HepG2 (cell line): ENCODE results near the gene VANGL2.

Experiments
- POLR2AphosphoS5 ChIP-seq: IDR thresholded peaks from 2 replicates; pipeline ENCODE4 v1.6.1; 2012; ENCODE audit warnings: low read depth, low read length
- SMC3 ChIP-seq: IDR thresholded peaks from 2 replicates; pipeline ENCODE4 v1.6.1; 2011; ENCODE audit warnings: low read length, improper control_type of control experiment
- SP2 ChIP-seq: sonication (generic); formaldehyde crosslinking; IDR thresholded peaks from 2 replicates; pipeline ENCODE4 v1.5.1; 2020; ENCODE audit warnings: mild to moderate bottlenecking, missing genetic modification reagents
- TARDBP ChIP-seq: sonication (generic); formaldehyde crosslinking; IDR thresholded peaks from 2 replicates; pipeline ENCODE4 v1.8.0; 2022; ENCODE audit warnings: mild to moderate bottlenecking, missing genetic modification reagents
- USF2 ChIP-seq, 2 experiments: sonication (generic) in 1 of 2; formaldehyde crosslinking in 1 of 2; IDR thresholded peaks; 2 replicates each; pipeline versions ENCODE4 v1.5.1 to v1.6.1; 2011 to 2020; ENCODE audit warnings: borderline replicate concordance in 1 of 2, low read depth in 1 of 2, low read length in 1 of 2, mild to moderate bottlenecking in 1 of 2, missing genetic modification reagents in 1 of 2, moderate library complexity in 1 of 2
- YY1 ChIP-seq: IDR thresholded peaks from 2 replicates; pipeline ENCODE4 v1.6.1; 2011; ENCODE audit warnings: low read length, low read depth, moderate library complexity, mild to moderate bottlenecking; ENCODE audit not compliant: insufficient read depth, insufficient replicate concordance

DNA sequence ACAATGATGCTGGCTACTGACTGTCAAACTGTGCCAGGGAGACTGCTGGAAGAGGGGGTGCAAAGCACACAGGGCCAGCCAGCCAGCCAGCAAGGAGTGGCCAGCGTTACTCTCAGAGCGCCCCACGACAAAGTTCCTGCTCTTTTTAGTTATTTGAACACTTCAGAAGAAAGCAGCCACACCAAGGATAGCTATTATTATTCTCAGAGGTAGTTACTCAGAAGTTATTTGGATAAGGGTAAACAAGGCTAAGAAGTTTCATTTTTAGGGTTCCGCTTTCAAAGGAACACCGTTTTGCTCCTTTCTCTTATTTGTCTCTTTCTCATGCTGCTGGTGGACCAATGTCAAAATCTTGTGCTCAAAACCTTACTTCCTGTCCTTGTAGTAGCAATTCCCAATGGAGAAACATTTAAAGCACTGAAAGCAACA, 59.9 kb downstream of the VANGL2 start:
- TF ChIP-seq TARDBP (CRISPR knock-in tag) = no peak
- TF ChIP-seq SP2 (CRISPR knock-in tag) = no peak
- no peak for TF ChIP-seq POLR2AphosphoS5
- no peak for TF ChIP-seq USF2 (IDR thresholded peaks at IDR 0.05; ENCODE audit: low read depth, low read length)
- no peak for TF ChIP-seq USF2 (CRISPR knock-in tag; IDR thresholded peaks at IDR 0.05; ENCODE audit: borderline replicate concordance)
- TF ChIP-seq YY1 = no peak
- TF ChIP-seq SMC3 = no peak
